ENCODE results near the gene PDCD5. TPM values are rescaled to one million over a fixed set of nuclear protein-coding genes. Genes with fewer than 3 reads are reported as not detected.

The PDCD5 gene
- total and polyA plus RNA-seq, 2 experiments from 2014 or later = 236 to 275 TPM

DNA sequence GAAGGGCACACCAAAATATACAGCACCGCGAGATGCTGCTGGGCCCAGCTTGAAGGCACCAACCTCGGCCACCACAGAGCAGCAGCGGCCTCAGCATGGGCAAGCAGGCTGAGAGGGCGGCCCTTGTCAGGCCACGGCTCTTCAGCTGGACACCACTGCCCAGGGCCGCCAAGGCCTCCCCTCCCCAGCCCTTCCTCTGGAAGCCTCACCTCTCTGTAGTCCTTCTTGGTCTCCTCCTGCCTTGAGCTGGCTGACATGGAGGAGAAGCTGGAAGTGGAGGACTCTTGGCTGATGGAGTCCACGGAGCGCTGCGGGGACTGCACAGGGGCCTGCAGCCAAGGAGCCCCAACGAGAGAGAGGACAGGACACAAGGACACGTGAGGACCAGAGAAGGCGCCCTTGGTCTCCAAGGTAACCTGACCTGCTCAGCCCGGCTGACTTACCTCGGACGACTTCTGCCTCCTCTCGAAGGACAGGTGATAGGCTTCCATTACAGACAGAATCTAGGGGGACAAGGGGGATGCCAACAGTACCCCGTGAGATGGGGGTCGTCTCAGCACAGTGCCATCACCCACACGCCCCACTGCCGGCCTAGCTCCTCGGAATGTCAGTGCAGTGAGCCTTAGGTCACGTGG lies 38.2 kb downstream of the PDCD5 start:
- Histone ChIP-seq H3K27ac (no peak overlapping the region), H3K36me3 (peaks cover 23% of the 10 kb centered on the region), H3K9me3 (ENCODE audit: low read depth) (no peaks in the 10 kb centered on the region), H3K4me3 (no peak overlapping the region), H3K4me1 (ENCODE audit: low read depth) (no peaks in the 10 kb centered on the region), H3K27me3 (no peaks in the 10 kb centered on the region)
- no peak for DNase-seq (ENCODE audit: low read depth in 1 of 2, low spot score in 1 of 2)
- TF ChIP-seq, protein P1, sequence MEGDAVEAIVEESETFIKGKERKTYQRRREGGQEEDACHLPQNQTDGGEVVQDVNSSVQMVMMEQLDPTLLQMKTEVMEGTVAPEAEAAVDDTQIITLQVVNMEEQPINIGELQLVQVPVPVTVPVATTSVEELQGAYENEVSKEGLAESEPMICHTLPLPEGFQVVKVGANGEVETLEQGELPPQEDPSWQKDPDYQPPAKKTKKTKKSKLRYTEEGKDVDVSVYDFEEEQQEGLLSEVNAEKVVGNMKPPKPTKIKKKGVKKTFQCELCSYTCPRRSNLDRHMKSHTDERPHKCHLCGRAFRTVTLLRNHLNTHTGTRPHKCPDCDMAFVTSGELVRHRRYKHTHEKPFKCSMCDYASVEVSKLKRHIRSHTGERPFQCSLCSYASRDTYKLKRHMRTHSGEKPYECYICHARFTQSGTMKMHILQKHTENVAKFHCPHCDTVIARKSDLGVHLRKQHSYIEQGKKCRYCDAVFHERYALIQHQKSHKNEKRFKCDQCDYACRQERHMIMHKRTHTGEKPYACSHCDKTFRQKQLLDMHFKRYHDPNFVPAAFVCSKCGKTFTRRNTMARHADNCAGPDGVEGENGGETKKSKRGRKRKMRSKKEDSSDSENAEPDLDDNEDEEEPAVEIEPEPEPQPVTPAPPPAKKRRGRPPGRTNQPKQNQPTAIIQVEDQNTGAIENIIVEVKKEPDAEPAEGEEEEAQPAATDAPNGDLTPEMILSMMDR (IDR thresholded peaks at IDR 0.05; ENCODE audit: low read depth, low read length) = no peak

DNA sequence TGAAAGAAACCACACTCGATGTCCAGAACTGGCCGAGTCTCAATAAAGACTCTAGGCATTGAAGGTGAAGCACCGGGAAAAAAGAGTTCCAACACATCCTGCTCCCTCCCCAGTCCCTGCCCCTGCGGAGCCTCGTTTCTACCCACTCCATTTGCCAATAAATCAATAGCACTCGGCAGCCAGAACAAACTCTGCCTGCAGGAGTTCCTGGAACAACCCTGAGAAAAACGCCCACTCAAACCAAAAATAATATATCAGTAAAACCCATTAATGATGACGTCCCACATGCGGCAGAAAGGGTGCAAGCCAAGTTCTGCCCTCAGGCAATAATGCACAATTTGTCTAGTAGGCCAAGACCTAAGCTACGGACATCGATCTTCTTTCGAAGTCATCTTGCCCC lies 41.0 kb downstream of the PDCD5 start:
- Histone ChIP-seq H3K4me1 (ENCODE audit: low read depth) (no peaks in the 10 kb centered on the region), H3K4me3 (no peak overlapping the region), H3K9me3 (ENCODE audit: low read depth) (no peaks in the 10 kb centered on the region), H3K36me3 (peaks cover 19% of the 10 kb centered on the region), H3K27ac (no peak overlapping the region), H3K27me3 (no peaks in the 10 kb centered on the region)
- no peak for DNase-seq (ENCODE audit: low read depth in 1 of 2, low spot score in 1 of 2)
- TF ChIP-seq, protein P1 (IDR thresholded peaks at IDR 0.05; ENCODE audit: low read depth, low read length) = no peak

DNA sequence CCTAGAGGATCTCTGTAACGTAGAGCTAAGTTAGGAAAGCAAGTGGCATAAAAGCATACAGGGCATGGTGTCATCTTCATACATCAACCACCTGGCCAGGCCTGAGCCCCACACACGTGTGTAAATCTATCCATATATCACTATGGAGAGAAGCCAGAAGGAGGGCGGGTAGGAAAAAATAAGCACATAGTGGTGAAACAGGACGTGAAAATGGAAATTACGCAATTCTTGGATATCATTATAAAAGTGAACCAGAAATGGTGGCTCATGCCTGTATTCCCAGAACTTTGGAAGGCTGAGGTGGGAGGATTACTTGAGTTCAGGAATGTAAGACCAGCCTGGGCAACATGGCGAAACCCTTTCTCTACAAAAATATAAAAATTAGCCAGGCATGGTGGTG lies 43.4 kb downstream of the PDCD5 start:
- no peaks in the 10 kb centered on the region for H3K27me3 ChIP-seq
- no peaks in the 10 kb centered on the region for H3K9me3 ChIP-seq (ENCODE audit: low read depth)
- H3K27ac ChIP-seq = no peak overlapping the region
- peak in 1 of 2 donors; percentile 56 for DNase-seq (ENCODE audit: low read depth in 1 of 2, low spot score in 1 of 2)
- TF ChIP-seq, protein P1 (IDR thresholded peaks at IDR 0.05; ENCODE audit: low read depth, low read length) = no peak
- H3K4me3 ChIP-seq = no peak overlapping the region
- H3K4me1 ChIP-seq (ENCODE audit: low read depth) = peaks cover 14% of the 10 kb centered on the region
- peaks cover 15% of the 10 kb centered on the region for H3K36me3 ChIP-seq

DNA sequence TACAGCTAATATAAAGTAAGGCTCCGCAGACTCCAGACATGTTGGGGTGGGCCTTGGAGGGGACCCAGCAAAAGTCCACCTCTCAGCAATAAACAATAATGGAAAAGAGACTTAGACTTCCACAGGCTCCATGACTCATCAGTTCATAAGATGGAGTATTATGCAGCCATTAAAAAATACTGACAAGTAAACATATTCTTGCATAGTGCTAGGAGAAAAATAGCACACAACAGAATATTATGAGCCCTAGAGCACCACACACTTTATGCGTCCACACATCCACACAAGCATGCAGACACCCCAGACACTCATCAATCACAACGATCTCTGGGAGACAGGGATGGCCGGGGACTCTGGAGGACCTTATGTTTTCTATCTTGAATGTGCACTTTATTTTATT lies 46.0 kb downstream of the PDCD5 start:
- no peak for DNase-seq (ENCODE audit: low read depth in 1 of 2, low spot score in 1 of 2)
- Histone ChIP-seq H3K4me1 (ENCODE audit: low read depth) (peaks cover 14% of the 10 kb centered on the region), H3K4me3 (no peak overlapping the region), H3K27me3 (no peaks in the 10 kb centered on the region), H3K9me3 (ENCODE audit: low read depth) (no peaks in the 10 kb centered on the region), H3K27ac (no peak overlapping the region), H3K36me3 (peaks cover 8% of the 10 kb centered on the region)
- TF ChIP-seq, protein P1 (IDR thresholded peaks at IDR 0.05; ENCODE audit: low read depth, low read length) = no peak

DNA sequence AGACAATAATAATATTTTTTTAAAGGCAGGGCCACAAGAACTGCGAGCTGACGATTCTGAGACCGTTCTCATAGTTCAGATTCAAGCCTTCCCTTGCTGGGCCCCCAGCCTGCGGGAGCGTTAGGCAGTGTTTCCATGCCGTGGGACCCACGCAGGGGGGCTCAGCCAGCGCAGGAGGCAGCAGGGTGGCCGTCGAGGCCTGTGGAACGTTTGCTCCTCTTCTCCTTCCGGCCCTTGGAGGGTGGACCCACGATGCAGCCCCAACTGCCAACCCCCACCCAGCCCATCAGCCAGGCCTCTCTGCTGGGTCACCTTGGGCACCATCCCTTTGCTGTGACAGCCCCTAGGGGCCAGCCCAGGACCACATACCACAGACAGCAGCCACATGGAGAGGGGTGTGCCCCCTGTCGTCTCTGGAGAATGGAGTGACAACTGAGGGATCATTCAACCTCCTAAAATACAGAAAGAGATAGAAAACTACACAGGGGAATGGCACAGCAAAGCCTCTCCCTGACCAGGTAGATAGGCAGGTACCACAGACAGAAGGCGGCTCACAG lies 46.8 kb downstream of the PDCD5 start:
- TF ChIP-seq, protein P1 (IDR thresholded peaks at IDR 0.05; ENCODE audit: low read depth, low read length) = no peak
- Histone ChIP-seq H3K4me3 (no peak overlapping the region), H3K4me1 (ENCODE audit: low read depth) (peaks cover 14% of the 10 kb centered on the region), H3K27me3 (no peaks in the 10 kb centered on the region), H3K36me3 (peaks cover 4% of the 10 kb centered on the region), H3K27ac (peak overlapping the region; percentile 84), H3K9me3 (ENCODE audit: low read depth) (no peaks in the 10 kb centered on the region)
- DNase-seq (ENCODE audit: low read depth in 1 of 2, low spot score in 1 of 2) = peak in 1 of 2 donors; percentile 5

Measured in cardiac muscle cell (in vitro differentiated cells and primary cell).